GM21381 (cell line): ENCODE results near the gene FOXE3.

Source experiments
- ATAC-seq: cut with Tn5 transposase; IDR thresholded peaks from one replicate; pipeline ENCODE4 v1.9.1; 2021; ENCODE audit warnings: mild to moderate bottlenecking, moderate library complexity; ENCODE audit not compliant: unreplicated experiment

Gene FOXE3

DNA sequence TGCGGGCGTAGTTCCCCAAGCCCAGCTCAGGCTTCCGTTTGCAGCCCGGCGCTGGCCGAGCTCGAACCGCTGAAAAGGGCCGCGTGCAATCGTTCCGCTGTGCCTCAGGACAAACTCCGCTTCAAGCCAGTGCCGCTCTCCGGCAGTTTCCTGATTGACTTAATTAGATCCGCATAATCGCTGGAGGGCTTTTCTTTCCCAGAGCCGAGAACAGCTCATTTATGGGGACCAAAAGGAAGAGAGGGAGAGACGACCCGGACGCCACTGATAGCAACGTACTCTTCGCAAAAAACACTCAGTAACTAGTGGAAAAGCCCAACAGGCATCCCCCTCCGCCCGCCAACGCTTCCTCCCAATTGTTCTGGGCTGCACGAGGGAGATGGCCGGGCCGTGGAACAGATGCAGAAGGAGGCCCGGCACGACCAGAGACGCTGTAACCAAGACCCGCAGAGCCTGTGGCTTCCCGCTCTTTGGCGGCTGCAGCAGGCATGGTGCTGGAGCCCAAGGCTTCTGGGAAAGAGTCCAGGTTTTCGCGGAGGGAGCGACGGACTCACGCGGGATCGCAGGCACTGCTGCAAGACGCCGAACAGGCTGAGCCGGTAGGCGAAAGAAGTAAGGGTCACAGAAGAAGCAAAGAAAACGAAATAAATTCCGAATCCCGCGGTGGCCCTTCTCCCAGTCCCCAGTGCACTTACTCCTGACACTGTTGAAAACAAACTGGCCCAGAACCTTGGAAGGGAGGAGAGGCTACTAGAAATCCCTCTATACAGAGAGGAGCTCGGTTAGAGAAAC is 18.2 kb downstream of the FOXE3 start:
- ATAC-seq: no peak

GRCh38 chr1:47435506-47436303 is 19.6 kb downstream of the FOXE3 start:
- ATAC-seq: no peak

- peak; percentile 40 for ATAC-seq
These were observed 20.4 kb downstream of the FOXE3 start for GRCh38 chr1:47436304-47436978.

DNA sequence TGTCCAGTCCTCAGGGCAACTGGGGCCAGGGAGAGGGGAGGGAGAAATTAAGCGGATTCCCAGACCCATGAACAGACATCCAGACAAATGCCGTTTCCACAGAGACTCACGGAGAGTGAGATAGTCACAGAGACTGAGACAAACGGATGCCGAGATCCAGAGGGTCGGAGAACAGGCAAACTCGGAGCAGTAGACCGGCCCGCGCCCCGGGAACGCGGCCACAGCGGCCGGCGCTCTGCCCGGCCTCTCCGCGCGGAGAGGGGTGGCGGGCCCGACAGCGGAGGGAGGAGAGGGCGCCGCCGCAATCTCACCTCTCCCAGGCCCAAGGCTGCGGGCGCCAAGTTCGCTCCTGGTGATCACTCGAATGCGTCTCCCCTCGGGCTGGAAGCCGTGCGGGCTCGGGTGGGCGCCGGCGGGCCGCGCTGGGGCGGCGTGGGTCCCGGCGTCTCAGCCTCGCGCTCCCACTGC is 20.9 kb downstream of the FOXE3 start:
- peak; percentile 17 for ATAC-seq

GRCh38 chr1:47437447-47438164 is 21.5 kb downstream of the FOXE3 start, which contains the start of gene FOXD2:
Gene FOXD2, plus strand, starts transcription at chr1:47438044. Its CDS starts 92 bp downstream, at chr1:47438136.
- peak; percentile 86 for ATAC-seq

- no peak for ATAC-seq
These were observed 22.3 kb downstream of the FOXE3 start for GRCh38 chr1:47438165-47439016.

- no peak for ATAC-seq
These were observed 23.1 kb downstream of the FOXE3 start for GRCh38 chr1:47439017-47439818.

GRCh38 chr1:47439819-47440598 is 23.9 kb downstream of the FOXE3 start:
- no peak for ATAC-seq

GRCh38 chr1:47440599-47441081 is 24.6 kb downstream of the FOXE3 start:
- ATAC-seq: no peak

DNA sequence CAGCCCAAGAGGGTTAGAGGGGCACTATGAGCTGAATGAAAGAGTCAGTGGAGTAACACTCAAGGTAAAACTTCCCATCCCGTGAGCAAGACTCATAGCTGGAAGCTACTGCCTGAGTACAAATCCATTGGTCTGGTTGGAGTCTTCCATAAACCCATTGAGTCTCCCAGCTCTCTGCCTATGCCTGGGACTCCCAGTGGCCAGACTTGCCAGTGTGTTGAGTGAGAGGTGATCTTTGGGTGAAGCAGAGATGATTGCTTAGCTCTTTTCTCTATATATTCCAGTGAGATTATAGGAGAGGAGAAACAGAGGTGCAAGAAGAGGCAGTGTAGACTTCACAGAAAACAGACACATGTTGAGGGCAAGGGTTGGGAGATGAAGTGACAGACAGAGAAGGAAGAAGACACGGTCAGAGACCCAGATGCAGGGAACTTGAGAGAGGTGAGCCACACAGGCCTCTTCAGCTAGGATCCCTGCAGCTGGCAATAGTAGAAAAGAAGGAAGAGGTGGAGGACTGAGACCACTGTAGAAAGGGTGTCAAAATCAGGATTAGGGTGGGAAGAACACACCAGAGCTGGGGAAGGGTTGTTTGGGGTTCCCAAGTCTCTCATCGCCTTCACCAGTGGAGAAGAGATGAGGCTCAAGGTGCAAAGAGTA is 25.5 kb downstream of the FOXE3 start:
- ATAC-seq: no peak

DNA sequence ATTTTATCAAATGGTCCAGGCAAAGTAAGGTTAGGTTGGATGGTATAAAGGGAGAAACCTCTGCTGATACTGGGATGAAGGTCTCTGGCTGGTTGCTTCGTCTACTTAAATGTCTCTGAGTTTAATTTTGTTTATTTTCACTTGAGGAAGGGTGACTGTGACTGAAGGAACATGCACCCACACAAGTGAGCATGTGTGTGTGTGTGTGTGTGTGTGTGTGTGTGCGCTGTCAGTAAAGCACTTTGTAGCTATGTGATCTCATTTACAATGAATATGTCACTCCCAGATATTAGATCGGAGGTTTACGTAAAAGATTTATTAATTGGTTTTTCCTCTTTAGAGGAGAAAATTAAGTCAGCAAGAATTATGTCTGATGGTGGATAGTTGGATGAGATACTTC is 26.1 kb downstream of the FOXE3 start:
- ATAC-seq: no peak

GRCh38 chr1:47442842-47443529 is 26.9 kb downstream of the FOXE3 start:
- no peak for ATAC-seq

DNA sequence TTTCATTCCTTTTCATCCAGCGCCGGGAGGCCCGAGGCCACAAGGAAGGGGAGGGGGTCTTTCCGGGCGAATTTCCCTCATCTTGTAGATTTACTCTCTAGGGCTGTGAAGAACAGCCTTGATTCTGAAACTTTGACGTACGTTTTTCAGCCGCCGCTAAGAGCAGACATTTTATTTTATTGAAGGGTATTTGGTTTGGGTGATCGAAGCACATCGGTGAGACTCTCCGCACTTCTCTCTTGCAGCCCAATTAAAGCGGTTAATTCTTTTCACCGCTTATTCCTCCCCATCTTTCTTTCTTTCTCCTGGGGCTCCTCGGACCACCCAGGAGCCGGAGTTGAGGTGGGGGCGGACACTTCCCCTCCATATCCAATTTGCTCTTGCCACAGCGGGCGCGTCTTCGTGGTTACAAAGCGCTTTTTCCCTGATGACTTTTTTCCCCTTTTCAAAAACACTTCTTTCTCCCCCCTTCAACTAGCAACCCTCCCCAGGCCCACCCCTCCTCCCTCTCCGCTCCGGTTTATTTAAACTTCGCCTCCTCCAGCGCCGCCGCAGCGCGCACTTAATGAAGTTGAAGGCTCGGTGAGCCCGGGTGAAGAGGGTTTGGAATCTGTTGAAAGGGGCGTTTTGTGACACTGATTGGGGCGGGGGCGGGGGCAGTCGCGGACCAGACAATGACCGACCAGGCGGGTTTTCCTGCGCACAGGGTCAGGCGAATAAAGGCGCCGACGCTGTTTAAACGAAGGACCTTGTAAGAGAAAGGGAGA is 27.6 kb downstream of the FOXE3 start:
- ATAC-seq: no peak

- no peak for ATAC-seq
These were observed 28.1 kb downstream of the FOXE3 start for GRCh38 chr1:47444297-47444561.

GRCh38 chr1:47444562-47445465 is 28.7 kb downstream of the FOXE3 start:
- no peak for ATAC-seq
